Fibroblast of villous mesenchyme (primary cell): ENCODE results near the gene UGDH. TPM values are rescaled to one million over a fixed set of nuclear protein-coding genes. Genes with fewer than 3 reads are reported as not detected.

Experiments
- DNase-seq: peaks from one replicate; pipeline ENCODE4 v3.0.0-alpha.2; 2010; ENCODE audit warnings: low read depth
- H3K4me3 ChIP-seq: 2 replicates; pipeline ENCODE4 v1.5.1; 2011; ENCODE audit warnings: low read depth, mild to moderate bottlenecking, low read length
- CTCF ChIP-seq: IDR thresholded peaks from 2 replicates; pipeline ENCODE4 v1.5.1; 2012; ENCODE audit warnings: low read depth, mild to moderate bottlenecking, low read length; ENCODE audit not compliant: insufficient read depth
- total RNA-seq: library from RNA; depleted of rRNA; stranded (reverse); fragments of >200 nt; gene quantifications from 2 replicates; pipeline ENCODE4 v1.2.3, GENCODE V29; 2012

Gene UGDH
- total RNA-seq, 1 donor, result 159 TPM

- DNase-seq, result no peak
- TF ChIP-seq CTCF, result no peak
- H3K4me3 ChIP-seq, result no peak overlapping the region
These were observed 47.0 kb downstream of the UGDH start for GRCh38 chr4:39480251-39480650.

- no peak overlapping the region for H3K4me3 ChIP-seq
- no peak for TF ChIP-seq CTCF
- no peak for DNase-seq
These were observed 50.9 kb downstream of the UGDH start for GRCh38 chr4:39476187-39476895.

- no peak for TF ChIP-seq CTCF
- H3K4me3 ChIP-seq, result no peak overlapping the region
- peak; percentile 86 for DNase-seq
These were observed 54.8 kb downstream of the UGDH start for GRCh38 chr4:39472396-39472795.

- no peak for DNase-seq
- no peak for TF ChIP-seq CTCF
- H3K4me3 ChIP-seq, result no peak overlapping the region
These were observed 56.8 kb downstream of the UGDH start for GRCh38 chr4:39470402-39470801.

GRCh38 chr4:39469429-39470077 is 57.7 kb downstream of the UGDH start:
- peak; percentile 87 for DNase-seq
- peak; percentile 90 for TF ChIP-seq CTCF
- H3K4me3 ChIP-seq, result no peak overlapping the region

GRCh38 chr4:39467464-39467863 is 59.8 kb downstream of the UGDH start:
- TF ChIP-seq CTCF, result no peak
- H3K4me3 ChIP-seq, result no peak overlapping the region
- DNase-seq, result no peak
